Measurements from ENCODE around the gene PPT2.

DNA sequence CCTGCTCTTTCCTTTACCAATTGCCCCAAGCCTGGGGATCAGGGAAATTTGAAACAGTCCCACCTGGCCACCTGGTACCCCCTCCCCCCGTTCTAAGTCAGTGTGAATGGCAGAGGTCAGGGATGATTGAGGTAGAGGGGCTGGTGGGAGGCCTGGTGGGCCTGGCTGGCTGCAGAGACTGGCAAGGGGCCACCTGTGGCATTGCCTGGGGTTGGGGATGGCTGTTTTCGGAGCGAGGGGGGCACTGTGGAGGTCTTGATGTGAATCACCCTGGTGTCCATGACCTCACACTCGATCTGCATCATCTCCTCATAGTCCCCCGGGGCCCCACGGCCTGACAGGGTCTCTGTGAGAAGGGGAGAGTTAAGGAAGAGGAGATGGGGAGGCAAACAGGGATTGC, 38.3 kb upstream of the PPT2 start:
- TF ChIP-seq, protein P1, sequence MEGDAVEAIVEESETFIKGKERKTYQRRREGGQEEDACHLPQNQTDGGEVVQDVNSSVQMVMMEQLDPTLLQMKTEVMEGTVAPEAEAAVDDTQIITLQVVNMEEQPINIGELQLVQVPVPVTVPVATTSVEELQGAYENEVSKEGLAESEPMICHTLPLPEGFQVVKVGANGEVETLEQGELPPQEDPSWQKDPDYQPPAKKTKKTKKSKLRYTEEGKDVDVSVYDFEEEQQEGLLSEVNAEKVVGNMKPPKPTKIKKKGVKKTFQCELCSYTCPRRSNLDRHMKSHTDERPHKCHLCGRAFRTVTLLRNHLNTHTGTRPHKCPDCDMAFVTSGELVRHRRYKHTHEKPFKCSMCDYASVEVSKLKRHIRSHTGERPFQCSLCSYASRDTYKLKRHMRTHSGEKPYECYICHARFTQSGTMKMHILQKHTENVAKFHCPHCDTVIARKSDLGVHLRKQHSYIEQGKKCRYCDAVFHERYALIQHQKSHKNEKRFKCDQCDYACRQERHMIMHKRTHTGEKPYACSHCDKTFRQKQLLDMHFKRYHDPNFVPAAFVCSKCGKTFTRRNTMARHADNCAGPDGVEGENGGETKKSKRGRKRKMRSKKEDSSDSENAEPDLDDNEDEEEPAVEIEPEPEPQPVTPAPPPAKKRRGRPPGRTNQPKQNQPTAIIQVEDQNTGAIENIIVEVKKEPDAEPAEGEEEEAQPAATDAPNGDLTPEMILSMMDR (IDR thresholded peaks at IDR 0.05) = no peak
- TF ChIP-seq POLR2A (IDR thresholded peaks at IDR 0.05) = no peak
